Ishikawa (cell line): ENCODE measurements around the gene ABCC8.

Experiments
- CEBPB ChIP-seq: IDR thresholded peaks from 2 replicates; pipeline ENCODE4 v1.6.1; 2012
- CREB1 ChIP-seq: IDR thresholded peaks from 2 replicates; pipeline ENCODE4 v1.6.1; 2012; ENCODE audit warnings: low read depth
- EGR1 ChIP-seq: IDR thresholded peaks from 2 replicates; pipeline ENCODE4 v1.6.1; 2012
- EP300 ChIP-seq: IDR thresholded peaks from 2 replicates; pipeline ENCODE4 v1.6.1; 2012; ENCODE audit warnings: borderline replicate concordance
- FOXM1 ChIP-seq: IDR thresholded peaks from 2 replicates; pipeline ENCODE4 v1.6.1; 2012; ENCODE audit warnings: low read depth, borderline replicate concordance
- MAX ChIP-seq: IDR thresholded peaks from 2 replicates; pipeline ENCODE4 v1.6.1; 2012
- NFIC ChIP-seq: IDR thresholded peaks from 2 replicates; pipeline ENCODE4 v1.6.1; 2012
- RAD21 ChIP-seq: IDR thresholded peaks from 2 replicates; pipeline ENCODE4 v1.6.1; 2012; ENCODE audit warnings: low read depth
- REST ChIP-seq: IDR thresholded peaks from 2 replicates; pipeline ENCODE4 v1.6.1; 2012; ENCODE audit warnings: low read depth, mild to moderate bottlenecking
- TAF1 ChIP-seq: IDR thresholded peaks from 2 replicates; pipeline ENCODE4 v1.6.1; 2012; ENCODE audit warnings: low read depth, mild to moderate bottlenecking
- TCF12 ChIP-seq: IDR thresholded peaks from 2 replicates; pipeline ENCODE4 v1.6.1; 2012; ENCODE audit warnings: low read depth
- TEAD4 ChIP-seq: IDR thresholded peaks from 2 replicates; pipeline ENCODE4 v1.6.1; 2012
- USF1 ChIP-seq: IDR thresholded peaks from 2 replicates; pipeline ENCODE4 v1.6.1; 2012
- YY1 ChIP-seq: IDR thresholded peaks from 2 replicates; pipeline ENCODE4 v1.6.1; 2012; ENCODE audit warnings: low read depth
- ZBTB7A ChIP-seq: IDR thresholded peaks from 2 replicates; pipeline ENCODE4 v1.6.1; 2012; ENCODE audit warnings: low read depth

Gene ABCC8

GRCh38 chr11:17478070-17478469 lies 1.4 kb upstream of the ABCC8 start:
- TF ChIP-seq MAX, result no peak
- TF ChIP-seq TEAD4, result no peak
- TF ChIP-seq TCF12, result no peak
- peak; percentile 79 for TF ChIP-seq REST
- TF ChIP-seq TAF1, result no peak

- no peak for TF ChIP-seq ZBTB7A
- no peak for TF ChIP-seq CEBPB
- no peak for TF ChIP-seq CREB1
- TF ChIP-seq MAX, result no peak
- TF ChIP-seq EP300, result no peak
- TF ChIP-seq TEAD4, result no peak
- TF ChIP-seq REST, result no peak
- no peak for TF ChIP-seq NFIC
- TF ChIP-seq TCF12, result no peak
- no peak for TF ChIP-seq FOXM1
- no peak for TF ChIP-seq USF1
- TF ChIP-seq EGR1, result no peak
- TF ChIP-seq YY1, result no peak
- no peak for TF ChIP-seq RAD21
- TF ChIP-seq TAF1, result no peak
Measured at GRCh38 chr11:17477361-17477760, 716 bp upstream of the ABCC8 start.

- no peak for TF ChIP-seq CEBPB
- no peak for TF ChIP-seq TEAD4
- no peak for TF ChIP-seq TAF1
- no peak for TF ChIP-seq REST
- no peak for TF ChIP-seq FOXM1
- no peak for TF ChIP-seq USF1
- no peak for TF ChIP-seq RAD21
Measured at GRCh38 chr11:17477084-17477333, 364 bp upstream of the ABCC8 start.

- no peak for TF ChIP-seq TEAD4
- TF ChIP-seq USF1, result no peak
- TF ChIP-seq REST, result no peak
- no peak for TF ChIP-seq TCF12
- no peak for TF ChIP-seq CEBPB
- TF ChIP-seq TAF1, result no peak
- TF ChIP-seq RAD21, result no peak
- no peak for TF ChIP-seq YY1
- TF ChIP-seq FOXM1, result no peak
- no peak for TF ChIP-seq CREB1
- TF ChIP-seq EGR1, result no peak
- no peak for TF ChIP-seq NFIC
- no peak for TF ChIP-seq ZBTB7A
- no peak for TF ChIP-seq EP300
Measured at GRCh38 chr11:17475666-17476316, 854 bp downstream of the ABCC8 start.
